HG02884 (cell line): ENCODE results near the gene NFE2L3.
"Not testable (repeated sequence)": the region's sequence is repeated elsewhere in the genome, so short reads cannot be mapped to it uniquely, and the experiment has no call there.

Experiments used
- ATAC-seq: cut with Tn5 transposase; IDR thresholded peaks from one replicate; pipeline ENCODE4 v1.9.1; 2021; ENCODE audit warnings: mild to moderate bottlenecking, moderate library complexity; ENCODE audit not compliant: unreplicated experiment

Gene NFE2L3

DNA sequence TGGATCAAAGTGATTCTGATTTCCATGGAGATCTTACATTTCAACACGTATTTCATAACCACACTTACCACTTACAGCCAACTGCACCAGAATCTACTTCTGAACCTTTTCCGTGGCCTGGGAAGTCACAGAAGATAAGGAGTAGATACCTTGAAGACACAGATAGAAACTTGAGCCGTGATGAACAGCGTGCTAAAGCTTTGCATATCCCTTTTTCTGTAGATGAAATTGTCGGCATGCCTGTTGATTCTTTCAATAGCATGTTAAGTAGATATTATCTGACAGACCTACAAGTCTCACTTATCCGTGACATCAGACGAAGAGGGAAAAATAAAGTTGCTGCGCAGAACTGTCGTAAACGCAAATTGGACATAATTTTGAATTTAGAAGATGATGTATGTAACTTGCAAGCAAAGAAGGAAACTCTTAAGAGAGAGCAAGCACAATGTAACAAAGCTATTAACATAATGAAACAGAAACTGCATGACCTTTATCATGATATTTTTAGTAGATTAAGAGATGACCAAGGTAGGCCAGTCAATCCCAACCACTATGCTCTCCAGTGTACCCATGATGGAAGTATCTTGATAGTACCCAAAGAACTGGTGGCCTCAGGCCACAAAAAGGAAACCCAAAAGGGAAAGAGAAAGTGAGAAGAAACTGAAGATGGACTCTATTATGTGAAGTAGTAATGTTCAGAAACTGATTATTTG is 33.3 kb downstream of the NFE2L3 start:
- ATAC-seq: no peak

GRCh38 chr7:26185844-26186180 is 33.8 kb downstream of the NFE2L3 start:
- no peak for ATAC-seq

DNA sequence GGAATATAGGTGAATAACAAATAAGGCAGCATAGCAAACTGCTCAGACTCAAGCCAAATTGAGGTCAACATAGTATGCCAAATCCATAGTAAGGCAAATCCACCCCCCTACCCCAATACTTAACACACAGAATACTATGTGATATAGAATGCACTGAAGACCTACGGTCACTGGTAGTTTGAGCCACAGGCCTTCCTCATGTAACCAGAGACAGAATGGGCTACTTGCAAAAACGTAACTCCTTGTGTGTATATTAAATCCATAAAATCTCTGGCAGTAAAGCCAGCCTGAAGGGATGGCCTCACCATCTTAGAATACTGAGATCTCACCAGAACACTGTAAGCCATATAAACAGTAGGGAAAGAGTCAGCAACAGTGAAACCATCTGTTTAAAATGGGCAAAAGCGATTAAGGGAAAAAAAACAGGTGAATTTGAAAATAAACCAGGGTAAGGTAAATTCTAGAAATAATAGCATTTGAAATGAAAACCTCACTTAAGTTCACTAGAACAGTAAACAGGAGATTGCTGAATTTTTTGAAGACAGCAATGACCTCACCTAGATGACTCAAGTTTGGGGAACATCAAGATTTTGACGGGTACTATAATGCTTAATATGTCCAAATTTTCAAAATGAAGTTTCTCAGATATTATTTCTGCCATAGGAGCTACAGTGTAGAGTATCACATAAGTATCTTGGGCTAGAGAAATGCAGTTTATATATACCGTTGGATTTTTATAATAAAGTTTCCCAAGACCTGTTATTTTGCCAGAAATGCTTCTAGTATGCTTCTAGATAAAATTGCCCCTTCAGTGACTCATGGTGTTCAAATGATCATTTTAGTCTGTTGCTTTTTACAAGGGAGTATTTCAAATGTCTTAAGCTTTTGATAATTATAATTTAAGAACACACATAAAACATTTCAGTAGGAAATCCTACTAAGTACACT is 34.6 kb downstream of the NFE2L3 start:
- ATAC-seq: no peak

DNA sequence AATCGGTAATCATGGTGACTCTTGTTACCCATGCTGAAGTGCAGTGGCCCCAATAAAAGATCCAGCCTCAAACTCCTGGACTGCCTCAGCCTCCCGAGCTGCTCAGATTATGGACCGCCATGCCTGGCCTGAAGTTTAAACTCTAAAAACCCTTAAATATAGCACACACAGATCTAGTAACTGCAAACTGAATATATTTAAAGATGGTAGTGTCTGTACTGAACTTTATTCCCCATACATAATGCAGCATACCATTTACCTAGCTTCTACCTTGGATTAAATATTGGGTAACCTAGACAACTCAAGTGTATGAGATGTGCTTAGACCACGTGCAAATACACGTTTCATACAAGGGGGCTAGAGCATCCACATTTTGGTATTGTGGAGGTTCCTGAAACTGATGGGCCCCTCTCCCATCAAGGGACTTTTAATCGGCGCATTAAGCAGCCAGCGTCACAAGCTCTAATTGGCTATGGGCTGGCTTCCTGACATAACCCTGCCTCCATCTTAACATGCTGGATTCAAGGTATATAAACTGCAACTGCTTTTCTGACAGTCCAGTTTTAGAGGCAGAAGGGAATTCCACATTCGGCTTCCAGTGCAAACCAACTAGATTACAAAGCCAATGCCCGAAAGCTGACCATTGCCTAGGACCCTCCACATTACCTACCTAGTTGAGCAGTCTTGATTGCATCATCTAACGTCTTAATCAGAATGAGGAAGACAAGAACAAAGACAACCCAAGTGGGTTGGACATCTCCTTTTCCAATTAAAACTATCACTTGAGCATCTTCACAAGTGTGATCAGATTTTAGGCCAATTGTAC is 35.6 kb downstream of the NFE2L3 start:
- ATAC-seq: no peak

GRCh38 chr7:26188206-26188956 is 36.4 kb downstream of the NFE2L3 start:
- ATAC-seq: no peak

DNA sequence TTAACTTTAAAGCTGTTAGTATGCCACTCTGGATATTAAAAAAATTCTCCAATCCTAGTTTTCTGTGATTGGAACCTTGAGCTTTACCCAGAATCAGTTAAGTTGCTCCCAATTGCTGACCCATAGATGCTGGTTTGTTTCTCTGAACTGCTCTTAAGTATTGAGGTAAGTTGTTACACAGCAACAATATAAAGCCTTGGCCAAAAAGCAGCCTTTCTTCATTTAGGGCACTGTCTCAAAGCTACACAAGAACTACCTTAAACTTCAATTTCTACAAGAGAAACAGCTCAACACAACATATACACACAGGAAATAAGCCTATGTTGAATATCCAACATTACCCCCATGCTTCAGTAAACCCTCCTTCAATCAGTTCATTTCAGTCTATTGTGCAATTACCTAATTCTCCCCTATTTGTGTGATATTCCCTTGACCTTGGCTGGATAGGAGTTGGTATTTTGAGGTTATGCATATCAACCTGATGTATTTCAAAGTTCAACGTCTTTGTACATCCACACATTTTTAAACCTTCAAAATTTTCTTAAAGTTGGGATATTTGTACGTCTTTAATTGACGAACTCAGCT is 37.1 kb downstream of the NFE2L3 start:
- no peak for ATAC-seq

DNA sequence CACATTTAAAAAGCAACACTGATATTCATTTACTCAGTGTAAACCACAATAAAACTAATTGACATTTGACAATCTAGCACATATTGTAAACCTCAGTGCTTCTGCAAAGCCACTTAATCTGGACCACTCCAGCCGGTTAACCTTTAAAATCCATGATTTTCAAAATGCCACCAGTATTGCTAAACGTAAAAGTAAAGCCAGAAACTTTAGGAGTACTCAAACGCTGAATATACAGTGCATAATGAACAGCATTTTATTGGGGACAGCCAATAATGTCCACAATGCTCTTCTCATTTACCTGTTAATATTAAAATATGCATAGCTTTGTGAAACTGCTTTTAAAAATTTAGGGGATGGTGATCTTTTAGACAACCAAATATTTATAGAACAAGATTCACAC is 37.7 kb downstream of the NFE2L3 start:
- no peak for ATAC-seq

DNA sequence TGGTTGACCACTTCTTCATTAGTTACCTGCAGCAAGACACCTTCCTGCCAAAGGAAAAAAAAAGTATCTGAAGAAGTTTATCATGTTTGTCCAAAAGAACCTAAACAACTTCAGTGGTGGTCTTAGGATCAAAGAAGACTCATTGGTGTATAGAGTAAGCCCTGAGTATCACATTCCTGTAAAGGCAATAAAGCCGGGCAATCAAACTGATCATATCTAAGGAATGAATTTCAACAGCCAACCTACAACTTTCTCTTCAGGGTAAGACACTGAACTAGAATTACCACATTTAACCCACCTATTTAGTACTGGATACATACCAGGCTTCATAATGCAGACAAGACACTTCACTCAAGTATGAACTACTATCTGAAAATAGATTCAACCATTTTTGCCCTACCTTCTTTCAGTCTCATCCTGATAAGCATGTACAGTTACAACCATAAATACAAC is 38.4 kb downstream of the NFE2L3 start:
- no peak for ATAC-seq

DNA sequence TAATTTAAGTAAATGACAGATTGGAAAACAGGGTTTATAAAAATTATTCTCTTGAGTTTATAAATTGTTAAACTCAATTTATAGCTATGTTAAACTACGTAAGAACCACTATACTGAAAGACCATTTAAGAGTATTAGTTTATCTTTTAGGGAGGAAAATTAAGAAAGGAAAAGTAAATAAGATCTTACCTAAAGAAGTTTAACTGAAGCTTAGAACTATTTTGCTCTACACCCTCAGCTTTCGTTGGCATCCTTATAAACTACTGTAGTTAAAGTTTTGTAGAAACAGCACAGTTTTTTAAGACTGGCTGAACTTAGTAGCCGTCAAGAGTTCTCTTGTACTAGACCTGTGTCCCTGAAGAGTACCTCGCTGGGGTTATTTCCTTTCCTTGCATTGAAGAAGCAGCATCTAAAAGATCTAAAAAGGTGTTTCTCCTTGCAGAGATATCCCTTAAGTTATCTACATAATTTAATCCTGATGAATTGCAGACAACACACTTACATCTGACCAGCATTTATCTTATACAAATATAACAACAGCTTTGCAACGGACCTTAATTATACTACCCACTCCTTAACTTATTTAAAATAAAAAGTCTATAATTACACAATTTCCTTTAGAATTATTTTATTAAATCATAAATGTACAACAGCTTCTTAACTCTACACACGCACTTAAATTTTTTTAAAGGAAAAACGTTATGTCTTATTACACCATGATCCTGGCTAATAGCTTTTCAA is 39.4 kb downstream of the NFE2L3 start:
- no peak for ATAC-seq

DNA sequence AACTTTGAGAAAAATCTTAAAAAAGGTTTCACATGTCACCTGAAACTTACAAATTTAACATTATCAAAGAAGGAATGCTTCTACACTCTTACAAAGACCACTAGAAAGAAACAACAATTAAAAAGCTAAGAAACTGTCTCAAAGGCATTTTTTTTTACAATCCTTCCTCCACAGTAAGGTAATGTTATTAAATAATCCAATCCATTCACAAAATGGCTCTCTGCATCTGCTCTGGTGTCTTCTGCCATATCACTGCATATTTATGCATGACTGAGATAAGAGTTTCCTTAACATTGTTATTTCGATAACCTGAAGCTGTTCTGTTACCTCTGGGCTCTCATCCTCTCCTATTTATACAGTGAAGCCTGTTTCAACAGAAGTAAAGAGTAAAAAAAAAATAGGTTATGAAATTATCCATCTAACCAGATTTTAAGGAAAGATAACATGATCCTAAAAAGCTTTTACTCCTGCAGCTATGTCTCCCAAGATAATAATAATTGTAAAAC is 40.0 kb downstream of the NFE2L3 start:
- ATAC-seq: no peak

DNA sequence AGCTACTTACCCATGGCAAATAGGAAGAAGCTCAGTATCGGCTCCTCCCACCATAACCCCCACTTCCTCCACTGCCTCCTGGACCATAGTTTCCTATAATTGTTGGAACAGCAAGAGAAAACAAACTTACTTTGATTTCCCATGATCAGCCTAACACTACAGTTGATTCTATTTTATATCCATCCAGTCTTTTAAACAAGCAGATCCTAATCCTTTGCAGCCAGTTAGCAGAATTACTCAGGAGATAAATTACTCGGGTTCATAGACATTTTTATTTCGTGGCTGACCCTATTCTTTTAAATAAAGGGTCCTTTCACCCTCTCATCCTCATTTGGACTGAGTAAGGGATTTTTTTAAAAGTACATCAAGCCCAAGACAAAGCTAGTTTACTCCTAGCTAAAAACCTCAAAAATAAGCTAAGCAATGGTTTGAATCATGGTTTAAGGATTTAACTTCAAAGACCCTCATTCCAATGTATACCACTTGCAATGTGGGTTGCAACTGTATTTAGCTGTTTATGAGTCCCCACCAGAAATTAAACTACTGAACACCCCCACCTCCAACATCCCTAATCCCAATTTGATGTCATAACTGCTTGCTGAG is 40.6 kb downstream of the NFE2L3 start:
- no peak for ATAC-seq

GRCh38 chr7:26193432-26194207 is 41.6 kb downstream of the NFE2L3 start:
- ATAC-seq: no peak

DNA sequence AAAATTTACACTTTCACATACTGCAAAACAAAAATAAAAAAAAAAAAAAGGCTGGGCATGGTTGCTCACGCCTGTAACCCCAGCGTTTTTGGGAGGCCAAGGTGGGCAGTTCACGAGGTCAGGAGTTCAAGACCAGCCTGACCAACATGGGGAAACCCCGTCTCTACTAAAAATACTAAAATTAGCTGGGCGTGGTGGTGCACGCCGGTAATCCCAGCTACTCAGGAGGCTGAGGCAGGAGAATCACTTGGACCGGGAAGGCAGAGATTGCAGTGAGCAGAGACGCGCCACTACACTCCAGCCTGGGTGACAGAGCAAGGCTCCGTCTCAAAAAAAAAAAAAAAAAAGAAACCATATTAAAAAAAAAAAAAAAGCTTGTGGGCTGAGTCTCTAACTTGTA is 42.8 kb downstream of the NFE2L3 start:
- ATAC-seq: not testable (repeated sequence)

GRCh38 chr7:26195182-26195581 is 43.2 kb downstream of the NFE2L3 start:
- no peak for ATAC-seq

DNA sequence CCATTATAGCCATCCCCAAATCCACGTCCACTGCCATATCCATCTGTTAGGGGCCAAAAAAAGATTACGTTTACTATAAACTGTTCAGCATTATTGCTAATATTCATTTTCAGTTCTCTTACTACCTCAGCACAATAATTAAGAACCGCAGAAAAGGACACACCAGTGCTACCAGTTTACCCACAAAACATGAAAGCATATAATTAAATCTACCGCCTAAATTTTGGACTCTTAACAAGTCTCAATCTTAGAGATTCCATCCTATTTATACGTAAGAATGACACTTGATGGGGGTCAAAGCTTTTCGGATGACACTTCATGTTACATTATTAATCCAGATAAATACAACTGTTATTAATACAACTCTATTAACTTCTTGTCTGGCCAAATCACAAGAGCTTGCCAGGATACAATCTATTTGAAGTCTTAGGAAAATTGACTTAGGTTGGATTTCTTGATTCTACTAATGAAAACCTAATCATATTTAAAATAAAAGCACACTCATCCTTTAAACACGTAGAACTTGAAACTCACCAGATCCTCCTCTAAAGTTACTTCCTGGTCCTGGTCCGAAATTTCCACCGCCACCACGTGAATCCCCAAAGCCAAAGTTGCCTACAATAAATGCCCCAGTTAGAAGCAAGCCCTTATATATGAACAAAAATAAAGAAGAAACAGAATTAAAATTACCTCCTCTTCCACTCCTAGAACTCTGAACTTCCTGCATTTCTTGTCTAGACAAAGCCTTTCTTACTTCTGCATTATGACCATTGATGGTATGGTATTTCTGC is 44.1 kb downstream of the NFE2L3 start:
- no peak for ATAC-seq

DNA sequence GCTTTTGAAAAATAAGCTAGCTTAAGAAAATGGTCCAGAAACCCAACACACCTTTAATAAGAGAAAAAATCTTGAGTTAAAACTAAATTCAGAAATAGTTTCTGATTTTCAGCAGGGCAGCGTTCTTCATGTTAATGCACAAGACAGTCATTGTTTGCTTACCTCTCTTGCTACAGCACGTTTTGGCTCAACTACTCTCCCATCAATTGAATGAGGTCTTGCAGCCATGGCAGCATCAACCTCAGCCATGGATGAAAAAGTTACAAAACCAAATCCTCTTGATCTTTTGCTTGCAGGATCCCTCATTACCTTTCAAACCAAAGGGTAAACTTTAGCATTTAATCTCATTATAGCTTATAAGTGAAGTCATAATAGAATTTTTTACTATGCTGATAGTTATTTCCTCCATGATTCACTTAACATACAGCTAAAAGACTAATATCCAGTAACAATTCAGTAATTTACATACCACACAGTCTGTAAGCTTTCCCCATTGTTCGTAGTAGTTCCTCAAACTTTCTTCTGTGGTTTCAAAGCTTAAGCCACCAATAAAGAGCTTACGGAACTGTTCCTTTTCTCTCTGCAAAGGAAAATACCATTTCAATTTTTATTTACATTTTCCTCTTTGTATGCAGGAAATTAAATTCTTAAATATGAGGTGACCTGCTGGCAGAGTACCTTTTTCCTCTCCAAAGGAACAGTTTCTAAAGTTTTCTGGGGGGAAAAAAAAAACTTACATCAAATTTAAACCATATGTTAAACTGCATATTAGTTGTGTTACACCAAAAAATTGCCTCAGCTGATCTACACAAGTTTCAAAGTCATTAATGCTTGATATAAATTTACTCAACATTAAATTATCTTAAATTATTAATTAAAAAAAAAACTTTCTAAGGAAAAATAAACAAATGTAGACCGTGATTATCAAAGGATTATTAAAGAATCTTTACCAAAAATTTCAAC is 45.4 kb downstream of the NFE2L3 start:
- no peak for ATAC-seq
